Prostate gland (tissue), 2 donors: ENCODE measurements around the gene ALDH1L1.

Experiments
- POLR2AphosphoS5 ChIP-seq: sonication (generic); formaldehyde crosslinking; IDR thresholded peaks from one replicate; pipeline ENCODE4 v1.6.1; 2017; ENCODE audit warnings: antibody characterized with exemption
- TF ChIP-seq, protein P1 (sequence below), 4 experiments: fragments of 200-600 bp in 2 of 4; fragments of 450-650 bp in 2 of 4; sonication (generic) in 2 of 4; IDR thresholded peaks; 1 replicate in 3 of 4; 2 replicates in 1 of 4; pipeline ENCODE4 v1.5.1; 2016 to 2019; ENCODE audit warnings: antibody characterized with exemption in 4 of 4, mild to moderate bottlenecking in 2 of 4, moderate library complexity in 2 of 4

GRCh38 chr3:126121074-126121473 is 59.3 kb downstream of the ALDH1L1 start:
- TF ChIP-seq POLR2AphosphoS5 = no peak
- TF ChIP-seq, protein P1, sequence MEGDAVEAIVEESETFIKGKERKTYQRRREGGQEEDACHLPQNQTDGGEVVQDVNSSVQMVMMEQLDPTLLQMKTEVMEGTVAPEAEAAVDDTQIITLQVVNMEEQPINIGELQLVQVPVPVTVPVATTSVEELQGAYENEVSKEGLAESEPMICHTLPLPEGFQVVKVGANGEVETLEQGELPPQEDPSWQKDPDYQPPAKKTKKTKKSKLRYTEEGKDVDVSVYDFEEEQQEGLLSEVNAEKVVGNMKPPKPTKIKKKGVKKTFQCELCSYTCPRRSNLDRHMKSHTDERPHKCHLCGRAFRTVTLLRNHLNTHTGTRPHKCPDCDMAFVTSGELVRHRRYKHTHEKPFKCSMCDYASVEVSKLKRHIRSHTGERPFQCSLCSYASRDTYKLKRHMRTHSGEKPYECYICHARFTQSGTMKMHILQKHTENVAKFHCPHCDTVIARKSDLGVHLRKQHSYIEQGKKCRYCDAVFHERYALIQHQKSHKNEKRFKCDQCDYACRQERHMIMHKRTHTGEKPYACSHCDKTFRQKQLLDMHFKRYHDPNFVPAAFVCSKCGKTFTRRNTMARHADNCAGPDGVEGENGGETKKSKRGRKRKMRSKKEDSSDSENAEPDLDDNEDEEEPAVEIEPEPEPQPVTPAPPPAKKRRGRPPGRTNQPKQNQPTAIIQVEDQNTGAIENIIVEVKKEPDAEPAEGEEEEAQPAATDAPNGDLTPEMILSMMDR (IDR thresholded peaks at IDR 0.05) = no peak
